A549 (cell line): ENCODE measurements around the gene HRH3. TPM values are rescaled to one million over a fixed set of nuclear protein-coding genes. Genes with fewer than 3 reads are reported as not detected.

Experiments used
- ATAC-seq, 2 experiments: fragments of 200-7000 bp in 1 of 2; fragments of >200 bp in 1 of 2; cut with Nextera tagmentation in 1 of 2; cut with Tn5 transposase in 1 of 2; 3 replicates each; pipeline versions ENCODE4 v1.8.0 to v1.9.1; 2018 to 2020; ENCODE audit warnings: mild to moderate bottlenecking in 1 of 2, moderate library complexity in 1 of 2
- CTCF ChIA-PET: fragments of 300-600 bp; sonication (Branson Sonifier 250); formaldehyde crosslinking; extraction: SDS; loops from one replicate; lab custom pipeline; 2021; ENCODE audit warnings: antibody characterized with exemption, inconsistent platforms; lab: Yijun Ruan, JAX
- POLR2A ChIA-PET: fragments of 350-600 bp; formaldehyde crosslinking; extraction: SDS; loops from one replicate; lab custom pipeline; 2021; ENCODE audit warnings: antibody characterized with exemption, inconsistent platforms; lab: Yijun Ruan, JAX
- DNase-seq, 2 experiments: peaks; one replicate each; pipeline versions ENCODE4 v3.0.0 to v3.0.0-alpha.2; 2011 to 2016; ENCODE audit warnings: low read depth in 1 of 2, low spot score in 1 of 2
- FAIRE-seq: peaks from 2 replicates; lab custom pipeline; 2011; peaks lifted over from hg19 to GRCh38; lab: Jason Lieb, UNC
- H3K27ac ChIP-seq, 2 experiments: fragments of >200 bp; sonication (Bioruptor Twin); formaldehyde crosslinking; 3 replicates each; pipeline ENCODE4 v1.5.1; 2016 to 2017
- H3K4me1 ChIP-seq: fragments of >200 bp; sonication (Bioruptor Twin); formaldehyde crosslinking; 3 replicates; pipeline ENCODE4 v1.6.1; 2016
- H3K4me2 ChIP-seq: fragments of >200 bp; sonication (Bioruptor Twin); formaldehyde crosslinking; 3 replicates; pipeline ENCODE4 v1.6.1; 2016
- H3K4me3 ChIP-seq: fragments of >200 bp; sonication (Bioruptor Twin); formaldehyde crosslinking; 3 replicates; pipeline ENCODE4 v1.5.1; 2016
- H3K9me3 ChIP-seq: fragments of >200 bp; sonication (Bioruptor Twin); formaldehyde crosslinking; 3 replicates; pipeline ENCODE4 v1.6.1; 2016
- BCL3 ChIP-seq: fragments of >200 bp; sonication (Bioruptor Twin); formaldehyde crosslinking; IDR thresholded peaks from 3 replicates; pipeline ENCODE4 v1.6.1; 2016
- CBX2 ChIP-seq: fragments of 200-600 bp; sonication (generic); IDR thresholded peaks from 2 replicates; pipeline ENCODE4 v1.6.1; 2016; ENCODE audit warnings: low read depth, mild to moderate bottlenecking, borderline replicate concordance
- CTCF ChIP-seq: fragments of >200 bp; sonication (Bioruptor Twin); formaldehyde crosslinking; IDR thresholded peaks from 3 replicates; pipeline ENCODE4 v1.5.1; 2016
- EHF ChIP-seq: fragments of 250-450 bp; sonication (Bioruptor Pico); IDR thresholded peaks from 2 replicates; pipeline ENCODE4 v1.5.0; 2020; ENCODE audit warnings: mild to moderate bottlenecking
- EP300 ChIP-seq, 2 experiments: fragments of >200 bp; sonication (Bioruptor Twin); formaldehyde crosslinking; IDR thresholded peaks; 2 replicates in 1 of 2; 3 replicates in 1 of 2; pipeline ENCODE4 v1.6.1; 2016 to 2017
- ESRRA ChIP-seq: fragments of 150-350 bp; IDR thresholded peaks from 2 replicates; pipeline ENCODE4 v1.6.1; 2014; ENCODE audit warnings: mild to moderate bottlenecking, low read length, borderline replicate concordance
- FOSL2 ChIP-seq, 2 experiments: fragments of 450-650 bp in 1 of 2; fragments of >200 bp in 1 of 2; sonication (Bioruptor Twin) in 1 of 2; formaldehyde crosslinking; IDR thresholded peaks; 2 replicates each; pipeline versions ENCODE4 v1.5.0 to v1.6.1; 2016 to 2020; ENCODE audit warnings: mild to moderate bottlenecking in 1 of 2, moderate library complexity in 1 of 2
- GATA3 ChIP-seq: IDR thresholded peaks from 2 replicates; pipeline ENCODE4 v1.6.1; 2012; ENCODE audit warnings: borderline replicate concordance
- HEYL ChIP-seq: fragments of 250-450 bp; sonication (Bioruptor Pico); IDR thresholded peaks from 2 replicates; pipeline ENCODE4 v1.8.0; 2021; ENCODE audit warnings: mild to moderate bottlenecking, moderate library complexity
- JUNB ChIP-seq: fragments of >200 bp; sonication (Bioruptor Twin); formaldehyde crosslinking; IDR thresholded peaks from 2 replicates; pipeline ENCODE4 v1.6.1; 2016
- KDM1A ChIP-seq: fragments of 200-600 bp; sonication (generic); IDR thresholded peaks from 2 replicates; pipeline ENCODE4 v1.6.1; 2016; ENCODE audit warnings: low read depth, mild to moderate bottlenecking
- MAFK ChIP-seq: fragments of 450-650 bp; IDR thresholded peaks from 2 replicates; pipeline ENCODE4 v1.6.1; 2014; ENCODE audit not compliant: partially characterized antibody
- NFE2L2 ChIP-seq: fragments of 150-350 bp; conservative IDR thresholded peaks from 2 replicates; pipeline ENCODE4 v1.6.1; 2014; ENCODE audit warnings: low read length
- RARB ChIP-seq: fragments of 250-450 bp; sonication (Bioruptor Pico); IDR thresholded peaks from 2 replicates; pipeline ENCODE4 v1.8.0; 2021; ENCODE audit warnings: mild to moderate bottlenecking, moderate library complexity
- RNF2 ChIP-seq: fragments of 200-600 bp; sonication (generic); IDR thresholded peaks from 2 replicates; pipeline ENCODE4 v1.6.1; 2016; ENCODE audit warnings: low read depth, mild to moderate bottlenecking, antibody characterized with exemption, moderate library complexity, borderline replicate concordance
- TFCP2L1 ChIP-seq: fragments of 250-450 bp; sonication (Bioruptor Pico); IDR thresholded peaks from 2 replicates; pipeline ENCODE4 v1.5.0; 2021; ENCODE audit warnings: mild to moderate bottlenecking
- USF2 ChIP-seq: fragments of 450-650 bp; IDR thresholded peaks from 2 replicates; pipeline ENCODE4 v1.6.1; 2014; ENCODE audit warnings: antibody characterized with exemption
- ZC3H11A ChIP-seq: fragments of 450-650 bp; IDR thresholded peaks from 2 replicates; pipeline ENCODE4 v1.6.1; 2014; ENCODE audit warnings: antibody characterized with exemption, mild to moderate bottlenecking
- ZNF302 ChIP-seq: fragments of 250-450 bp; sonication (Bioruptor Pico); IDR thresholded peaks from 2 replicates; pipeline ENCODE4 v1.9.0; 2021; ENCODE audit warnings: inconsistent platforms, mild to moderate bottlenecking, moderate library complexity
- WGBS: methylation state at CpG from one replicate; pipeline ENCODE4 v1.1.6; 2017; ENCODE audit errors: missing lambda C conversion rate; 5-methylcytosine and 5-hydroxymethylcytosine counted together
- polyA plus RNA-seq, 4 experiments: library from polyadenylated mRNA; depleted of rRNA in 3 of 4; stranded (reverse); fragments of >200 nt; fragmentation: RNase III in 1 of 4; extraction: RNeasy Plus Mini Kit Qiagen cat#74134 plus additional on column Dnase treatment in 1 of 4; gene quantifications; 2 replicates in 3 of 4; 3 replicates in 1 of 4; pipeline ENCODE4 v1.2.3, GENCODE V29; 2011 to 2017
- TF ChIP-seq, protein P1 (sequence below): IDR thresholded peaks from 2 replicates; pipeline ENCODE4 v1.6.1; 2012

Gene HRH3
- polyA plus RNA-seq, 2 of the 4 experiments (the other 2 are of a cell fraction) = not detected

- ATAC-seq = no peak
- POLR2A ChIA-PET = no interaction called here
Observed at GRCh38 chr20:62186096-62186426, 34.0 kb downstream of the HRH3 start.

GRCh38 chr20:62183426-62184142 lies 36.5 kb downstream of the HRH3 start:
- Histone ChIP-seq H3K4me2 (peak overlapping the region; percentile 78), H3K9me3 (no peaks in the 10 kb centered on the region), H3K4me3 (peak overlapping the region; percentile 64), H3K4me1 (peaks cover 21% of the 10 kb centered on the region; the same call in 2 of the 3 replicates), H3K27ac (peak overlapping the region; percentile 85 to 97)
- no peak for TF ChIP-seq NFE2L2
- no peak for TF ChIP-seq TFCP2L1
- no peak for TF ChIP-seq RARB (CRISPR knock-in tag)
- TF ChIP-seq ZC3H11A = no peak
- TF ChIP-seq EHF (CRISPR knock-in tag) = no peak
- TF ChIP-seq GATA3 = no peak
- TF ChIP-seq JUNB = no peak
- TF ChIP-seq FOSL2 (IDR thresholded peaks at IDR 0.05) = no peak
- TF ChIP-seq FOSL2 (CRISPR knock-in tag; IDR thresholded peaks at IDR 0.05) = no peak
- no peak for TF ChIP-seq CTCF
- no peak for TF ChIP-seq USF2
- no peak for TF ChIP-seq KDM1A
- TF ChIP-seq ZNF302 = no peak
- ATAC-seq (no peak), DNase-seq (peak in 1 of 2 experiments; percentile 25), FAIRE-seq (no peak)
- 26% methylated on average over 25 of the region's 25 CpGs for WGBS
- CTCF ChIA-PET = interaction anchor here (0.5 kb wide), 1 partner anchor 91 kb away, joined by 3 read pairs; no protein-coding TSS in a partner anchor
- POLR2A ChIA-PET = interaction anchor here (0.9 kb wide), 1 partner anchor 119 kb away, joined by 9 read pairs; no protein-coding TSS in a partner anchor

More at GRCh38 chr20:62186096-62186426, 34.0 kb downstream of the HRH3 start:
- Histone ChIP-seq H3K4me1 (peaks cover 21% of the 10 kb centered on the region; the same call in 2 of the 3 replicates), H3K27ac (no peak overlapping the region), H3K4me3 (no peak overlapping the region), H3K4me2 (no peak overlapping the region), H3K9me3 (no peaks in the 10 kb centered on the region)
- no peak for FAIRE-seq
- TF ChIP-seq HEYL = no peak
- CTCF ChIA-PET = no interaction called here
- 79% methylated on average over 3 of the region's 3 CpGs for WGBS
- no peak for DNase-seq

DNA sequence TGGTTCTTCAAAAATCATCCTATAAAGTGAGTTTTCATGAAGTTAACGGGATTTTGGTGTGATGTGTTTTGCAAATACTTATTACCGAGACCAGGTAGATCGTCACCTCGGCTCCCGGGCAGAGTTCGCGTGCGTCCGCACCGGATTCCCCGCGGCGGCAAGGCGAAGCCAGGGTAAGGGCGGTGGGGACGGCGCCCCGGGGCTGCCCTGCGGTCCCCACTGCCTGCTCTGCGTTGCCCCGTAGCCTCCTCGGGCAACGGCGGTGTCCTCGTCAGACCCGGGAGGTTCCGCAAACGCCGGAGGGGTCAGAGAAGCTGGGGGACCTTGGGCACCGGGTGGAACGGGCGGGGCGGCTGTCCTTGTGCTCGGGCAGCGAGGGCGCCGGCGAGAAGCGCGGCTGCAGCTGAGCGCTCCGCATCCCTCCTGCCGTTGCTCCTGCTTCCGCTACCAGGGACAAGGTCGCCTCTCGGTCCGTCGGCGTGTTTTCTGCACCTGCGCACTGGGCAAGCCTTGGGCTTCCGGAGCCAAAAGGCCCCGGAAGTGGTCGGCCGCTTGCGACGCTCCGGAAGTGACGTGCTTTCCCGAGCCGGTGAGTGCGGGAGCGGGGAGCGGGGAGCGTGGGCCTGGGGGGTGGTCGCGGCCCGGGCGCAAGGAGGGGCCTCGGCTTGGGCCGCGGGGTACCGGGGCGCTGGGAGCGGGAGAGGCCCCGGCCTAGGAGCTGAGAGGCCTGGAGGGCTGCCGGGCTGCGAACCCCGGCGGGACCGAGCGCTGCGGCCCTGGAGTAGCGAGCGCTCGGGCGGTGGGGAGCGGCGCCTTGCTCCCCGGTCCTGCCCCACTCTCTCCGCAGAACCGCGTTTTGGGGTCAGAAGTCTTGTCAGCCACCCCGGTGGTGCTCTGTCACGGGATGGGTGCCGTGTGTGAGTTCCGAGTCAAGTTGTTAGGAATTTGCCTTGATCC lies 37.3 kb downstream of the HRH3 start, which contains the start of gene MTG2:
Gene MTG2, plus strand, starts transcription at position 560 of the 957 bp plus-strand sequence. CDS start 10,393 bp downstream, outside the sequence.
- DNase-seq = peak; percentile 96 to 99
- Histone ChIP-seq H3K27ac (peak within 1 kb of the TSS; percentile 85 to 97), H3K9me3 (no peaks in the 10 kb centered on the region), H3K4me3 (peak within 1 kb of the TSS; percentile 64), H3K4me2 (peak within 1 kb of the TSS; percentile 90), H3K4me1 (peaks cover 21% of the 10 kb centered on the region; the same call in 2 of the 3 replicates)
- POLR2A ChIA-PET = interaction anchor here (0.6 to 0.9 kb wide), 2 partner anchors 61 to 119 kb away, joined by 4 to 9 read pairs; no protein-coding TSS in a partner anchor
- peak; percentile 98 to 99 for ATAC-seq
- CTCF ChIA-PET = interaction anchor here (0.5 to 1.1 kb wide), 3 partner anchors 27 to 90 kb away, joined by 3 read pairs; no protein-coding TSS in a partner anchor
- no peak for FAIRE-seq
- under 1% methylated on average over 51 of the region's 96 CpGs for WGBS
- TF ChIP-seq ESRRA = no peak
- peak; percentile 96; the same call in 2 of the 3 replicates for TF ChIP-seq BCL3
- TF ChIP-seq RNF2 = no peak
- no peak for TF ChIP-seq MAFK
- peak in 1 of 2 experiments; percentile 20; a peak in 1 of 5 replicates for TF ChIP-seq EP300 (IDR thresholded peaks at IDR 0.05)
- TF ChIP-seq CTCF = no peak
- TF ChIP-seq, protein P1, sequence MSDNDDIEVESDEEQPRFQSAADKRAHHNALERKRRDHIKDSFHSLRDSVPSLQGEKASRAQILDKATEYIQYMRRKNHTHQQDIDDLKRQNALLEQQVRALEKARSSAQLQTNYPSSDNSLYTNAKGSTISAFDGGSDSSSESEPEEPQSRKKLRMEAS = peak; percentile 74; the same call in 1 of the 2 replicates
- no peak for TF ChIP-seq CBX2
- no peak for TF ChIP-seq USF2
